Tibial nerve (tissue), 3 donors: Measurements from ENCODE around the gene PSD2.
"Not testable (repeated sequence)": the region's sequence is repeated elsewhere in the genome, so short reads cannot be mapped to it uniquely, and the experiment has no call there.

Experiments
- CTCF ChIP-seq, 5 experiments: fragments of 200-600 bp in 3 of 5; fragments of 450-650 bp in 2 of 5; sonication (generic) in 3 of 5; IDR thresholded peaks; one replicate each; pipeline ENCODE4 v1.5.1; 2016 to 2019; ENCODE audit warnings: antibody characterized with exemption in 5 of 5, mild to moderate bottlenecking in 3 of 5, moderate library complexity in 2 of 5
- POLR2A ChIP-seq, 2 donors: fragments of 450-650 bp; IDR thresholded peaks; one replicate each; pipeline ENCODE4 v1.6.1; 2017; ENCODE audit warnings: antibody characterized with exemption in 2 of 2, mild to moderate bottlenecking in 2 of 2, moderate library complexity in 2 of 2

- TF ChIP-seq POLR2A, CTCF (IDR thresholded peaks at IDR 0.05): not testable (repeated sequence)
Observed at GRCh38 chr5:139792655-139793054, 3.0 kb upstream of the PSD2 start.
